ENCODE measurements around the gene RAB11FIP4. TPM values are rescaled to one million over a fixed set of nuclear protein-coding genes. Genes with fewer than 3 reads are reported as not detected.
A peak's percentile ranks its signal among the peaks of the same experiment; 100 is the strongest.

The RAB11FIP4 gene
- total and polyA plus RNA-seq, 2 donors: 5.3 to 9.2 TPM

DNA sequence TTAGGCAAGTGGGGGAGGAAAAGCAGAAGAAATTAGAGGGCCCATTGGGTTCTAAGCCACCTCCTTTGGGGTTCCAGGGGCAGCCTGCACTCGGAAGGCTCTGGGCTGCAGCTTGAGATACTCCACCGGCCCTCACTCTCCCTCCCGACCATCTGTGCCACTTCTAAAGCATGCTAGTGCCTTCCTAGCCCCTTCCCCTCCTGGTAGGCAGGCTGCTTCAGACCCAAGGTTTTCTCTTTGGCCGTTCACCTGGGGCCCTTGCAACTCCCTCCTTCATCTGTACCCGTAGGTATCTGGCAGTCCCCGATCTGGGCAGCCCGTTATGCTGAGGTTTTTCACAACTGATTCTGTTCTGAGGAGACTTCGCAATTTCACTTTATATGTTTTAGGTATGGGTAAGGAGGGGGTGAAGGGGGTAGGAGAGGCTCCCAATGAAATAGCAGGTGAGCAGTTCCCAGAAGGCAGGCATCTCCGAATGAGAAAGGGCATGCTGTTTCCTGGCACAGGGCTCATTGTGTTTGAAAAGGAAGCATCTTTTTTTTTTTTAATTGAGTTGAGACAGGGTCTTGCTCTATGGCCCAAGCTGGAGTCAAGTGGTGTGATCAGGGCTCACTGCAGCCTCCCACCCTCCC, 98.7 kb downstream of the RAB11FIP4 start:
- DNase-seq (ENCODE audit: low read depth in 6 of 9, low spot score in 9 of 9): no peak
- H3K27me3 ChIP-seq (ENCODE audit: control insufficient read depth in 2 of 2, insufficient read depth in 1 of 2, low read length in 1 of 2): peaks cover 6 to 33% of the 10 kb centered on the region in 2 donors
- no peak overlapping the region for H3K4me3 ChIP-seq (ENCODE audit: low read length in 2 of 2)
- 91% methylated on average over 9 of the region's 9 CpGs for WGBS
- no peak overlapping the region for H3K27ac ChIP-seq (ENCODE audit: low read depth in 1 of 2, low read length in 1 of 2)
- H3K9me3 ChIP-seq (ENCODE audit: control insufficient read depth in 2 of 2, insufficient read depth in 1 of 2, low read length in 1 of 2): no peaks in the 10 kb centered on the region
- H3K36me3 ChIP-seq (ENCODE audit: control insufficient read depth in 2 of 2, insufficient read depth in 2 of 2, low read length in 1 of 2): no peaks in the 10 kb centered on the region
- H3K4me1 ChIP-seq (ENCODE audit: control insufficient read depth in 2 of 2, insufficient read depth in 2 of 2, low read length in 2 of 2): peaks cover 0 to 64% of the 10 kb centered on the region in 2 donors

GRCh38 chr17:31490671-31491375, 99.3 kb downstream of the RAB11FIP4 start:
- Histone ChIP-seq H3K27ac (ENCODE audit: low read depth in 1 of 2, low read length in 1 of 2) (no peak overlapping the region), H3K4me3 (ENCODE audit: low read length in 2 of 2) (no peak overlapping the region), H3K9me3 (ENCODE audit: control insufficient read depth in 2 of 2, insufficient read depth in 1 of 2, low read length in 1 of 2) (no peaks in the 10 kb centered on the region), H3K27me3 (ENCODE audit: control insufficient read depth in 2 of 2, insufficient read depth in 1 of 2, low read length in 1 of 2) (peaks cover 6 to 33% of the 10 kb centered on the region in 2 donors), H3K36me3 (ENCODE audit: control insufficient read depth in 2 of 2, insufficient read depth in 2 of 2, low read length in 1 of 2) (no peaks in the 10 kb centered on the region), H3K4me1 (ENCODE audit: control insufficient read depth in 2 of 2, insufficient read depth in 2 of 2, low read length in 2 of 2) (peaks cover 0 to 71% of the 10 kb centered on the region in 2 donors)
- WGBS: 79% methylated on average over 9 of the region's 9 CpGs
- no peak for DNase-seq (ENCODE audit: low read depth in 6 of 9, low spot score in 9 of 9)

DNA sequence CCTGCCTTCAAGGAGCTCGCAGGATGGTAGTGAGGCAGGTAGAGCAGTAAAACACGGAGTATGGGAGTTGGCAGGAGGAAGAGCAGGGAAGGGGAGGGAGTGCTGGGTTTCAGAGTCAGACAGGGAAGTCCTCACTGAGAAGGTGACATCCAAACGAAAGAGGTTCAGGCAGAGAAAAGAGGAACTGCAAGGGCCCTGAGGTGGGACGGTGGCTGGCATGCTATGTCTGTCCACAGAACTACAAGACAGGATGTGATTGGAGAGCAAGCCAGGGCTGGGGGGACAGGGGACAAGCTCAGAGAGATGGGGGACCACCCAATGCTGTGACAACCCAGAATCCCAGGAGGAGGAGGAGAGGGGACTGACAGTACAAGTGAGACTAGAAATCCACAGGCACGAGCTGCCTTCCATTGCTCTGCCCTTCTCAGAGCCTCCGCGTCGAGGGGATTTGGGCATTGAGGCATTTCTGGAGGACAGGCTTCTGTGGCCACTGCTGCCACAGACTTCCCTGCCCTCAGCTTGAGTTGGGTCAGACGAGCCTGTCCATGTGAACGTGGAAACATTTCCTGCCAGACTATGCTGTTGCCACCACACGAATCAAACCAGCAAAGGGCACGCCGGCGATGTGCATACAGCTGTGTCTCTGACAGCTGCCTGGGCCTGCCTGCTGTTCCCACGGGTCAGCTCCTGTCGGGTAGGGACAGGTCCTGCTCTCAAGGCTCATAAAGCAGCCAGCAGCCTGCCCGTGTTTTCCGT, 100.1 kb downstream of the RAB11FIP4 start:
- Histone ChIP-seq H3K4me3 (ENCODE audit: low read length in 2 of 2) (no peak overlapping the region), H3K4me1 (ENCODE audit: control insufficient read depth in 2 of 2, insufficient read depth in 2 of 2, low read length in 2 of 2) (peaks cover 0 to 71% of the 10 kb centered on the region in 2 donors), H3K27ac (ENCODE audit: low read depth in 1 of 2, low read length in 1 of 2) (no peak overlapping the region), H3K36me3 (ENCODE audit: control insufficient read depth in 2 of 2, insufficient read depth in 2 of 2, low read length in 1 of 2) (no peaks in the 10 kb centered on the region), H3K9me3 (ENCODE audit: control insufficient read depth in 2 of 2, insufficient read depth in 1 of 2, low read length in 1 of 2) (no peaks in the 10 kb centered on the region), H3K27me3 (ENCODE audit: control insufficient read depth in 2 of 2, insufficient read depth in 1 of 2, low read length in 1 of 2) (peaks cover 6 to 31% of the 10 kb centered on the region in 2 donors)
- 40% methylated on average over 18 of the region's 18 CpGs for WGBS
- DNase-seq (ENCODE audit: low read depth in 6 of 9, low spot score in 9 of 9): no peak

- no peak overlapping the region for H3K4me3 ChIP-seq (ENCODE audit: low read length in 2 of 2)
- 97% methylated on average over 5 of the region's 5 CpGs for WGBS
- DNase-seq (ENCODE audit: low read depth in 6 of 9, low spot score in 9 of 9): no peak
- H3K36me3 ChIP-seq (ENCODE audit: control insufficient read depth in 2 of 2, insufficient read depth in 2 of 2, low read length in 1 of 2): no peaks in the 10 kb centered on the region
- H3K4me1 ChIP-seq (ENCODE audit: control insufficient read depth in 2 of 2, insufficient read depth in 2 of 2, low read length in 2 of 2): peaks cover 0 to 66% of the 10 kb centered on the region in 2 donors
- H3K9me3 ChIP-seq (ENCODE audit: control insufficient read depth in 2 of 2, insufficient read depth in 1 of 2, low read length in 1 of 2): no peaks in the 10 kb centered on the region
- peaks cover 6 to 25% of the 10 kb centered on the region in 2 donors for H3K27me3 ChIP-seq (ENCODE audit: control insufficient read depth in 2 of 2, insufficient read depth in 1 of 2, low read length in 1 of 2)
- H3K27ac ChIP-seq (ENCODE audit: low read depth in 1 of 2, low read length in 1 of 2): no peak overlapping the region
These were observed 100.7 kb downstream of the RAB11FIP4 start for GRCh38 chr17:31492206-31492605.

DNA sequence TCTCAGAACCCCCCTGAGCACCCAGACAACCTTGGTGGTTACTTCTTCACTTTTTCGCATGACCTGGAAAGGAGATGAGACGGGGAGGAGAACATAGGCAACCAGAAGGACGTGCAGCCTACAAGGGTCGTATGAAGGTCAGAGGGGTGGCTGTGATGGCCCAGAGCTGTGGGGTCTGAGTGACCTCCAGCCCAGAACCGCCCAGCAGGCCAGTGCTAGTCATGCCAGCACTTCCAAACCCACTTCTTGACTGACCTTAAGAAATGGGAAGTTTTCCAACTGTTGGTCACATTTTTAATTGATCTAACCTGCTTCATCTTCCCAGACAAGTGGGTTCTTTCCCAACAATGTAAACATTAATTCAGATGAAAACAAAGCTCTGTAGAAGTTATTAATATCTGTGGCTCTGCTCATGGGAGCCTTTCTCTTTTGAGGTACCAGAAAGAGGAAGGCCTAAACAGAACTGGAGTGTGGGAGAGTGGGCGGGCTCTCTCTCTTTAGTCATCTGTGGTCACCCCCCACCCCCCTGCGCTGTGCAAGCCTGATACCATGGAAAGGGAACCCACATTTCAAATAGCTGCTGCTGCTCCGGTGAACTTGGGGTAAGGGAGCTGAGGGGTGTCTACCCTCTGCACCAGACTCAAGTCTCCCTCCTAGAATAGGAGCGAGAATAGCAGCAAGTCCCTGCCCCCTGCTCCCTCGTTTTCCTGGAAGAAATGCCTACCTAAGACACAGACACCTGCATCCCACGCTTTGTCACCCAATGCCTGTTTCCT, 101.6 kb downstream of the RAB11FIP4 start:
- Histone ChIP-seq H3K4me3 (ENCODE audit: low read length in 2 of 2) (no peak overlapping the region), H3K36me3 (ENCODE audit: control insufficient read depth in 2 of 2, insufficient read depth in 2 of 2, low read length in 1 of 2) (no peaks in the 10 kb centered on the region), H3K9me3 (ENCODE audit: control insufficient read depth in 2 of 2, insufficient read depth in 1 of 2, low read length in 1 of 2) (no peaks in the 10 kb centered on the region), H3K27ac (ENCODE audit: low read depth in 1 of 2, low read length in 1 of 2) (peak overlapping the region; percentile 26 to 66), H3K27me3 (ENCODE audit: control insufficient read depth in 2 of 2, insufficient read depth in 1 of 2, low read length in 1 of 2) (peaks cover 4 to 21% of the 10 kb centered on the region in 2 donors), H3K4me1 (ENCODE audit: control insufficient read depth in 2 of 2, insufficient read depth in 2 of 2, low read length in 2 of 2) (peaks cover 0 to 62% of the 10 kb centered on the region in 2 donors)
- peak in 1 of 9 donors; percentile 49 for DNase-seq (ENCODE audit: low read depth in 6 of 9, low spot score in 9 of 9)
- 61% methylated on average over 11 of the region's 11 CpGs for WGBS

DNA sequence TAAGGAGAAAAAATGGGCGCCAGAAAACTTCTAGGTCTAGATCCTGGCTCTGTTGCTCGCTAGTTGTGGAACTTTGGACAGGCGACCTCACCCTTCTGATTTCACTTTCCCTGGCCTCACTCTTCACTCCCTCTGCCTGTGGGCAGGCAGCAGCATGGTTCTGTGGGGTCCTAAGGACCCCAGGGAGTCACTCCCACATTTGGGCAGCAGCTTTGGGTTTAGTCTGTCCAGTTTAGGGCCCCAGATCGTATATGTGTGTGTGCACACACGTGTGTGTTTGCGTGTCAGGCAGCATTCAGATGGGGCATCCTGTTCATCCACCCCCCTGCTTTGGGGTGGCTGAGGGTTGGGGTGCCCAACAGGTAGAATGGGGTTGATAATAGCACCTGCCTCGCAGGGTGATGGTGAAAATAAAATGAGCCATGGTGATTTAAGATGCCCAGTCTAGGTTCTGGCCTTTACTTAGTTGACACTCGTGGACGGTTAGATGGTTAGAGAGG, 102.2 kb downstream of the RAB11FIP4 start:
- peaks cover 0 to 57% of the 10 kb centered on the region in 2 donors for H3K4me1 ChIP-seq (ENCODE audit: control insufficient read depth in 2 of 2, insufficient read depth in 2 of 2, low read length in 2 of 2)
- no peak for DNase-seq (ENCODE audit: low read depth in 6 of 9, low spot score in 9 of 9)
- H3K27me3 ChIP-seq (ENCODE audit: control insufficient read depth in 2 of 2, insufficient read depth in 1 of 2, low read length in 1 of 2): peaks cover 0 to 15% of the 10 kb centered on the region in 2 donors
- H3K36me3 ChIP-seq (ENCODE audit: control insufficient read depth in 2 of 2, insufficient read depth in 2 of 2, low read length in 1 of 2): no peaks in the 10 kb centered on the region
- H3K9me3 ChIP-seq (ENCODE audit: control insufficient read depth in 2 of 2, insufficient read depth in 1 of 2, low read length in 1 of 2): no peaks in the 10 kb centered on the region
- 83% methylated on average over 9 of the region's 9 CpGs for WGBS
- H3K27ac ChIP-seq (ENCODE audit: low read depth in 1 of 2, low read length in 1 of 2): peak overlapping the region; percentile 66 to 71
- H3K4me3 ChIP-seq (ENCODE audit: low read length in 2 of 2): no peak overlapping the region

DNA sequence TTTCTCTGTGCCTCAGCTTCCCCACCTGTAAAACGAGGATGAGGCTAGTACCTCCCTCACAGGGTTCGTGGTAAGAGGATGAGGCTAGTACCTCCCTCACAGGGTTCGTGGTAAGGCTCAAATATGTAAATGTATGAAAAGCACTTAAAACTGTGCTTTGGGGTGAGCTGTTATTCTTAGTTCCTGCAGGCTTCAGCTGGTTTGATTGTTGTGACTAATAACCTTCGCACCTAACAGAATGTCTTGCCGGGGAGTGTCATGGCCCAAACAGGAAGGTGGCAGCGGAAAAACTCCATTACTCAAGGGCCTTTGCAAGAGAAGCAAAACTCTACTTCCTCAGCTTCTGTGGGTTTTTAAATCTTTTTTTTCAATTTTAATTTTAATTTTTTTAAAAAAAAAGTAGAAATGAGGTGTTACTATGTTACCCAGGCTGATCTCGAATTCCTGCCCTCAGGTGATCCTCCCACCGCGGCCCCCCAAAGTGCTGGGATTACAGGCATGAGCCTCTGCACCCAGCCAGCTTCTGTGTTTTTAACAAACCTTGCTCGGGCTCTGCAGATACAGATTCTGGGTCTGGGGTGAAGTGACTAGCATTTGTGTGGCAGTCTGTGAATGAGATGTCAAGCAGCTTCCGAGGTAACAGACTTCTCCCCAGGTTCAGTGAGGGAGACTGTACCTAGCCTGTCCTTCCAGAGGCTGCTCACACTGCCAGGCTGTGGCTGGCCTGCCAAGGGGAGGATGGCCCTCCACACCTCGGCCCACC, 103.0 kb downstream of the RAB11FIP4 start:
- peak in 3 of 9 donors; percentile 18 to 67 (median 33) for DNase-seq (ENCODE audit: low read depth in 6 of 9, low spot score in 9 of 9)
- WGBS: 40% methylated on average over 12 of the region's 12 CpGs
- Histone ChIP-seq H3K36me3 (ENCODE audit: control insufficient read depth in 2 of 2, insufficient read depth in 2 of 2, low read length in 1 of 2) (no peaks in the 10 kb centered on the region), H3K4me3 (ENCODE audit: low read length in 2 of 2) (no peak overlapping the region), H3K27me3 (ENCODE audit: control insufficient read depth in 2 of 2, insufficient read depth in 1 of 2, low read length in 1 of 2) (peaks cover 0 to 8% of the 10 kb centered on the region in 2 donors), H3K27ac (ENCODE audit: low read depth in 1 of 2, low read length in 1 of 2) (peak overlapping the region; percentile 74 to 85), H3K9me3 (ENCODE audit: control insufficient read depth in 2 of 2, insufficient read depth in 1 of 2, low read length in 1 of 2) (no peaks in the 10 kb centered on the region), H3K4me1 (ENCODE audit: control insufficient read depth in 2 of 2, insufficient read depth in 2 of 2, low read length in 2 of 2) (peaks cover 0 to 50% of the 10 kb centered on the region in 2 donors)
